Fibroblast of pulmonary artery (primary cell): ENCODE measurements around the gene TRIM73.
"Not testable (repeated sequence)": the region's sequence is repeated elsewhere in the genome, so short reads cannot be mapped to it uniquely, and the experiment has no call there.

Experiments
- DNase-seq: peaks from one replicate; pipeline ENCODE4 v3.0.0-alpha.2; 2010; ENCODE audit warnings: low read depth
- H3K4me3 ChIP-seq: replicated peaks from 2 replicates; pipeline ENCODE4 v1.5.1; 2011; ENCODE audit warnings: low read depth, mild to moderate bottlenecking, control low read depth, low read length, moderate library complexity
- TF ChIP-seq, protein P1 (sequence below): IDR thresholded peaks from 2 replicates; pipeline ENCODE4 v1.5.1; 2011; ENCODE audit warnings: mild to moderate bottlenecking, control low read depth, low read length, inconsistent platforms; ENCODE audit errors: missing control alignments

Gene TRIM73

DNA sequence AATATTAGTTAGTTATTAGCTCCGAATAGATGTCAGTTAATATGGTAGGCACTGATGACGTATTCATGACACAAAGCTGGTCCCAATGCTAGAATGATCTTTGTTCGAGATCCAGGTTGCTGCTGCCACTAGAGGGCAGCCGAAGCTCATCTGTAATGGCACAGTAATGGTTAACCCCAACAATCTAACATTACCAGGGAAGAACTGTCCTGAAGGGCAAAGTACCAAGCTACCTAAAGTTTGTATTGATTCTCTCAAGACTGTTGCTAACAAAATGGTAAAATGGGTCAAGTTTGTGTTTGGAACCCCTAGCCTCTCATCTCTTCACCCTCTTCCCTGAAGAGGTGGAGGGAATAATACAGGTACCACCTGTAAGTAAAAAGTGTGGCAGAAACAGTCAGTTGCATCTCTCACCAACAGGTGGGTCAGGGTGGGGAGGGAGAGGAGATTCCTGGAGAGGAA lies 57.1 kb downstream of the TRIM73 start:
- DNase-seq, H3K4me3 ChIP-seq: not testable (repeated sequence)
- TF ChIP-seq, protein P1, sequence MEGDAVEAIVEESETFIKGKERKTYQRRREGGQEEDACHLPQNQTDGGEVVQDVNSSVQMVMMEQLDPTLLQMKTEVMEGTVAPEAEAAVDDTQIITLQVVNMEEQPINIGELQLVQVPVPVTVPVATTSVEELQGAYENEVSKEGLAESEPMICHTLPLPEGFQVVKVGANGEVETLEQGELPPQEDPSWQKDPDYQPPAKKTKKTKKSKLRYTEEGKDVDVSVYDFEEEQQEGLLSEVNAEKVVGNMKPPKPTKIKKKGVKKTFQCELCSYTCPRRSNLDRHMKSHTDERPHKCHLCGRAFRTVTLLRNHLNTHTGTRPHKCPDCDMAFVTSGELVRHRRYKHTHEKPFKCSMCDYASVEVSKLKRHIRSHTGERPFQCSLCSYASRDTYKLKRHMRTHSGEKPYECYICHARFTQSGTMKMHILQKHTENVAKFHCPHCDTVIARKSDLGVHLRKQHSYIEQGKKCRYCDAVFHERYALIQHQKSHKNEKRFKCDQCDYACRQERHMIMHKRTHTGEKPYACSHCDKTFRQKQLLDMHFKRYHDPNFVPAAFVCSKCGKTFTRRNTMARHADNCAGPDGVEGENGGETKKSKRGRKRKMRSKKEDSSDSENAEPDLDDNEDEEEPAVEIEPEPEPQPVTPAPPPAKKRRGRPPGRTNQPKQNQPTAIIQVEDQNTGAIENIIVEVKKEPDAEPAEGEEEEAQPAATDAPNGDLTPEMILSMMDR, result peak; percentile 31
